Lower lobe of right lung (tissue), 2 donors: ENCODE data around the gene SPIN1. TPM values are rescaled to one million over a fixed set of nuclear protein-coding genes. Genes with fewer than 3 reads are reported as not detected.

Experiments used
- ATAC-seq, 2 donors: fragments of 200-7000 bp; cut with Tn5 transposase; one replicate each; pipeline ENCODE4 v1.9.1; 2020 to 2022; ENCODE audit warnings: mild to moderate bottlenecking in 2 of 2, moderate library complexity in 2 of 2
- DNase-seq: peaks from one replicate; pipeline ENCODE4 v3.0.0-alpha.2; 2020
- H3K27ac ChIP-seq: fragments of 200-600 bp; one replicate; pipeline ENCODE4 v1.8.0; 2022
- H3K27me3 ChIP-seq: fragments of 200-600 bp; one replicate; pipeline ENCODE4 v1.8.0; 2022; ENCODE audit warnings: low read depth
- H3K36me3 ChIP-seq: fragments of 200-600 bp; one replicate; pipeline ENCODE4 v1.8.0; 2022; ENCODE audit warnings: mild to moderate bottlenecking
- H3K4me1 ChIP-seq: fragments of 200-600 bp; one replicate; pipeline ENCODE4 v1.8.0; 2022
- H3K4me3 ChIP-seq: fragments of 200-600 bp; one replicate; pipeline ENCODE4 v1.8.0; 2022; ENCODE audit warnings: mild to moderate bottlenecking
- H3K9me3 ChIP-seq: fragments of 200-600 bp; one replicate; pipeline ENCODE4 v1.8.0; 2022
- CTCF ChIP-seq: fragments of 200-600 bp; IDR thresholded peaks from one replicate; pipeline ENCODE4 v1.8.0; 2022; ENCODE audit warnings: antibody characterized with exemption, mild to moderate bottlenecking
- intact Hi-C: fragments of 100-400 bp; cut with DNase I; formaldehyde crosslinking; loops from one replicate; pipeline ENCODE4 v1.11.0; 2022
- total RNA-seq: library from RNA; stranded (reverse); fragmentation: NEBNext Ultra II Directional; extraction: Animal tissue kit (Norgen Biotek cat#: 25700); gene quantifications from one replicate; pipeline ENCODE4 v1.2.1, GENCODE V29; 2021
- donor health status: DM: no; HTN: yes; CAD: no; lungs with severe emphysema.

The SPIN1 gene
- total RNA-seq, 1 donor from 2014 or later = 59.5 TPM

- DNase-seq (no peak), ATAC-seq (no peak)
- Histone ChIP-seq H3K27ac (no peak overlapping the region), H3K4me3 (no peak overlapping the region), H3K27me3 (no peaks in the 10 kb centered on the region), H3K9me3 (no peaks in the 10 kb centered on the region), H3K4me1 (peaks cover 33% of the 10 kb centered on the region), H3K36me3 (no peaks in the 10 kb centered on the region)
- no peak for TF ChIP-seq CTCF
- intact Hi-C loops = no loop called here
Measured at GRCh38 chr9:88390371-88390990, 2.2 kb downstream of the SPIN1 start.

GRCh38 chr9:88391236-88391635 is 3.0 kb downstream of the SPIN1 start:
- ATAC-seq (no peak), DNase-seq (no peak)
- H3K36me3 ChIP-seq = no peaks in the 10 kb centered on the region
- H3K9me3 ChIP-seq = no peaks in the 10 kb centered on the region
- no peak for TF ChIP-seq CTCF
- H3K4me3 ChIP-seq = no peak overlapping the region
- H3K27ac ChIP-seq = no peak overlapping the region
- peaks cover 40% of the 10 kb centered on the region for H3K4me1 ChIP-seq
- no peaks in the 10 kb centered on the region for H3K27me3 ChIP-seq
- intact Hi-C loops = no loop called here

GRCh38 chr9:88391921-88392320 is 3.7 kb downstream of the SPIN1 start:
- Histone ChIP-seq H3K36me3 (no peaks in the 10 kb centered on the region), H3K27me3 (no peaks in the 10 kb centered on the region), H3K4me3 (no peak overlapping the region), H3K9me3 (no peaks in the 10 kb centered on the region), H3K4me1 (peaks cover 37% of the 10 kb centered on the region), H3K27ac (no peak overlapping the region)
- ATAC-seq (no peak), DNase-seq (no peak)
- TF ChIP-seq CTCF = no peak
- intact Hi-C loops = no loop called here

GRCh38 chr9:88392549-88392948 is 4.3 kb downstream of the SPIN1 start:
- no peaks in the 10 kb centered on the region for H3K36me3 ChIP-seq
- DNase-seq = no peak
- H3K27ac ChIP-seq = no peak overlapping the region
- intact Hi-C loops = no loop called here
- no peak for ATAC-seq
- H3K4me1 ChIP-seq = peaks cover 36% of the 10 kb centered on the region
- H3K9me3 ChIP-seq = no peaks in the 10 kb centered on the region
- no peaks in the 10 kb centered on the region for H3K27me3 ChIP-seq
- TF ChIP-seq CTCF = no peak
- no peak overlapping the region for H3K4me3 ChIP-seq

- no peak for DNase-seq
- no peaks in the 10 kb centered on the region for H3K36me3 ChIP-seq
- intact Hi-C loops = no loop called here
- ATAC-seq = no peak
- H3K4me3 ChIP-seq = no peak overlapping the region
- no peak for TF ChIP-seq CTCF
- H3K27me3 ChIP-seq = no peaks in the 10 kb centered on the region
- H3K27ac ChIP-seq = no peak overlapping the region
- no peaks in the 10 kb centered on the region for H3K9me3 ChIP-seq
- H3K4me1 ChIP-seq = peaks cover 28% of the 10 kb centered on the region
Measured at GRCh38 chr9:88396836-88397577, 8.8 kb downstream of the SPIN1 start.
